HG02938 (cell line): ENCODE data around the gene EBLN2.
A peak's percentile ranks its signal among the peaks of the same experiment; 100 is the strongest.

Experiments used
- ATAC-seq: cut with Tn5 transposase; IDR thresholded peaks from one replicate; pipeline ENCODE4 v1.9.1; 2021; ENCODE audit warnings: mild to moderate bottlenecking, moderate library complexity; ENCODE audit not compliant: unreplicated experiment

Gene EBLN2

DNA sequence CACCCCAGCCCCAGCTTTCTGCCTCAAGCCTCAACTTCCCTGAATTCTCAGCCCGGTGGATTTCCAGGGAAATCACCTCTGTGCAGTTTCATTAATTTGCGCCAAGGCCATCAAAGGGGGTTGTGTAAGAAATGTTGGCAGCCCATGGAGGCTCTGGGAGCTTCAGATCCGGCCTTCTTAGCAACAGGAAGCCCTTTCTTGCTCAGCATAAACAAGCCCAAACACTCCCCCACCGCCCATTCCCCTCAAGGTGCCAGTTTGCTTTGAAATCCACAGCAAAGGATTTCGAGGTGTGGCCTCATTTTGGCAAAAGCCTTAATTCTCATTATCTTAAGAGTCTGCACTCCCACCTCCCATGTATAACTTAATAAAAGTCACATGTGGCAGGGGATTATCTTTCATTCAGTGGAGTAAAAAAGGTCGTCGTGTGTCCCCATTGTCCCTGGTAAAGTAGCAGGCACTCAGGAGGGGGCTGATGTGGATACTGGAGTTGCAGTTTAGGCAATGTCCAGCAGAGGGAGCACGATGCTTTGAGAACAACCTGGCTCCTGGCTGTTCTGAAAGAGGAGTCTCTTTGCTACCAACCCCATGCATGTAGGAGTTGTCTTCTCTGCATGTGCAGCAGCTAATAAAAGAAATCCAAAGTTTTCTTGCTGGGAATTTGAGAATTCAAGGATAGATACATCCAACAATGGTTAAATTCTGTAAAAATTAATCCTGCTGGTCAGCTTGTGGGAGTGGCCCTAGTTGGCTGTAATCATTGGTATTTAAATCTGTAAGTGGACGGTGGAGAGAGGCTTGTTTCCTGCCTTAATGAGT lies 39.5 kb downstream of the EBLN2 start:
- peak; percentile 84 for ATAC-seq

DNA sequence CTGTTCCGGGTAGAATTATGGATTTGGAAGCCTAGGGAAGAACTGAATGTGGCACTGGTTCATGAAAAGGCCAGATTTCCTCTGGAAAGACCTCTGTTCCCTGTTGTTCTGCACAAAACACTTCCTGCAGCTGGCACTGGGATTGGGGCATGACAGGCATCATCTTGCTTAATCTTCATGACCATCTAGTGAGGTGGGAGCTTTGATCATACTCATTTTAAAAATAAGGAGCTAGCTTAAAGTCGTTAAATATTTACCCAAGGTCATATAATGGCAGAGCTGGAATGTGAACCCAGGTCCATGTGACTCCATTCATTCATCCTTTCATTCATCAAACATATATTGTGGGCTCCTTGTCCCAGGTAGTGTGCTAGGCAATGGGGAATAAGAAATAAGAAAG lies 40.4 kb downstream of the EBLN2 start:
- ATAC-seq: no peak

DNA sequence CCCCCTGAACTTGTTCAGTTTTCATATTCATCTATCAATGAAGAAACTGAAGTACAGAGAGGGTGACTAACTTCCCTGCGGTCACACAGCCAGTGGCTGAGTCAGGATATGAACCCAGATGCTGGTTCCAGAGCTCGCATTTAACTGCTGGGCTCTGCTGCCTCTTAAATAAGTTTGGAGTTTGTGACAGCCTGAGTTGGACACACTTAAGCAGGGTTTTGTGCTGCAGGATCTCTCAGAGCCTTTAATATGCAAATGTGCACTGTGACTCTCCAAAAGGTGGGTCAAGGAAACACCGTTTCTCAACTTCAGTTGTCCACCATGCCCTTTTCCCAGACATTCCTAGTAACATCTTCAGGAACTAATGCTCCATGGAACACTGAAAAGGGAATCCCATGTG lies 45.8 kb downstream of the EBLN2 start:
- no peak for ATAC-seq

DNA sequence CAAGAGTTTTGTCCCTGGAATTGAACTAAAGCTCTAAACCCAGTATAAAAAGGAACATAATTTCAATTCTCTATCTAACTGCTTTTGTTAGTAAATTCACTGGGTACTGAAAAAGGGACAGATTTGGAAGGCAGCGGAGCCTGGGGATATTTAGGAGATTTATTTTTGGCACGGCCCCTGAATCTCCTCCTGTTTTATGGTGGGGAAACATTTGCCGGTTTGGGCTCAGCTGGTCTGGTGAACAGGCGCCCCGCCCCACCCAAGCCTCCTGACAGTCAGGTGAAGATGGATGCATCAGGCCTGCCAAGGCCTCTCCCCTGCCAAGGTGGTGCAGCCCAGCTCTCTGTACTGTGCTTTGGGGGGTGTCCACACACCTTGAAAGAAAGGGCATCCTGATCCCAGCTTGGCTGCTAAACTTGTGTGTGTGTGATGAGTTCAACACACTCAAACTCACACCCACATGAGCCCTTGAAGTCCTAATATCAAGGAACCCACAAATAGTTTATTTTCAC lies 46.3 kb downstream of the EBLN2 start:
- ATAC-seq: no peak

DNA sequence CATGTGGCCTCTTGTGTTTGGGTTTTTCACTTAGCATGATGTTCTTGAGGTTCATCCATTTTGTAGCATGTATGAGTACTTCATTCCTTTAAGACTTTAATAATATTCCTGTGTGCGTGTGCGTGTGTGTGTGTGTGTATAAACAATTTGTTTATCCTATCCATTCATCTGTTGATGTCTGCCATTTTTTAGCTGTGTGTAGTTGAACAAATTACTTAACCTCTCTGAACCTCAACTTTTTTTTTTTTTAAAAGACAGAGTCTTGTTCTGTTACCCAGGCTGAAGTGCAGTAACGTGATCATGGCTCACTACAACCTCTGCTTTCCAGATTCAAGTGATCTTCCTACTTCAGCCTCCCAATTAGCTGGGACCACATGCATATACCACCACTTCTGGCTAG lies 47.3 kb downstream of the EBLN2 start:
- ATAC-seq: no peak

DNA sequence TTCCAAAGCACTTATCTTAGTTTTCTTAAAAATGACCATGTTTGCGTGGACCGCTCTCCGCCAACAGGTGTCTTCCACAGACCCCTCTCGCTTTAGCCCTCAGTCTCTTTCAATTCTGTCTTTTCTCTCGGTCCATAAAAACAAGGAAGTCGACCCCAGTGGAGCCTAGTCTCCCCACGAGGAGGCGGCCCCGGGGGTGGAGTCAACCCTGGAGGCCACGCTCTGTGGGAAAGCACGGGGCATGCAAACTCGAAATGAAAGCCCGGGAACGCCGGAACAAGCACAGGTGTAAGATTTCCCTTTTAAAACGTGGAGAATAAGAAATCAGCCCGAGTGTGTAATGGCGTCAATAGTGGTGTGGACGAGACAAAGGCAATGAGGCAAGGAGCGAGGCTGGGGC lies 49.1 kb downstream of the EBLN2 start:
- no peak for ATAC-seq
